A549 (cell line): ENCODE results near the gene DBX2. TPM values are rescaled to one million over a fixed set of nuclear protein-coding genes. Genes with fewer than 3 reads are reported as not detected.

Experiments
- ATAC-seq, 2 experiments: fragments of 200-7000 bp in 1 of 2; fragments of >200 bp in 1 of 2; cut with Nextera tagmentation in 1 of 2; cut with Tn5 transposase in 1 of 2; 3 replicates each; pipeline versions ENCODE4 v1.8.0 to v1.9.1; 2018 to 2020; ENCODE audit warnings: mild to moderate bottlenecking in 1 of 2, moderate library complexity in 1 of 2
- CTCF ChIA-PET: fragments of 300-600 bp; sonication (Branson Sonifier 250); formaldehyde crosslinking; extraction: SDS; loops from one replicate; lab custom pipeline; 2021; ENCODE audit warnings: antibody characterized with exemption, inconsistent platforms; lab: Yijun Ruan, JAX
- POLR2A ChIA-PET: fragments of 350-600 bp; formaldehyde crosslinking; extraction: SDS; loops from one replicate; lab custom pipeline; 2021; ENCODE audit warnings: antibody characterized with exemption, inconsistent platforms; lab: Yijun Ruan, JAX
- DNase-seq, 2 experiments: peaks; one replicate each; pipeline versions ENCODE4 v3.0.0 to v3.0.0-alpha.2; 2011 to 2016; ENCODE audit warnings: low read depth in 1 of 2, low spot score in 1 of 2
- FAIRE-seq: peaks from 2 replicates; lab custom pipeline; 2011; peaks lifted over from hg19 to GRCh38; lab: Jason Lieb, UNC
- H3K27ac ChIP-seq, 2 experiments: fragments of >200 bp; sonication (Bioruptor Twin); formaldehyde crosslinking; 3 replicates each; pipeline ENCODE4 v1.5.1; 2016 to 2017
- H3K4me1 ChIP-seq: fragments of >200 bp; sonication (Bioruptor Twin); formaldehyde crosslinking; 3 replicates; pipeline ENCODE4 v1.6.1; 2016
- H3K4me2 ChIP-seq: fragments of >200 bp; sonication (Bioruptor Twin); formaldehyde crosslinking; 3 replicates; pipeline ENCODE4 v1.6.1; 2016
- H3K4me3 ChIP-seq: fragments of >200 bp; sonication (Bioruptor Twin); formaldehyde crosslinking; 3 replicates; pipeline ENCODE4 v1.5.1; 2016
- H3K9me3 ChIP-seq: fragments of >200 bp; sonication (Bioruptor Twin); formaldehyde crosslinking; 3 replicates; pipeline ENCODE4 v1.6.1; 2016
- EHF ChIP-seq: fragments of 250-450 bp; sonication (Bioruptor Pico); IDR thresholded peaks from 2 replicates; pipeline ENCODE4 v1.5.0; 2020; ENCODE audit warnings: mild to moderate bottlenecking
- HEYL ChIP-seq: fragments of 250-450 bp; sonication (Bioruptor Pico); IDR thresholded peaks from 2 replicates; pipeline ENCODE4 v1.8.0; 2021; ENCODE audit warnings: mild to moderate bottlenecking, moderate library complexity
- KDM5A ChIP-seq: fragments of 200-600 bp; sonication (generic); IDR thresholded peaks from 2 replicates; pipeline ENCODE4 v1.6.1; 2016; ENCODE audit warnings: antibody characterized with exemption, mild to moderate bottlenecking
- POLR2A ChIP-seq: IDR thresholded peaks from 2 replicates; pipeline ENCODE4 v1.6.1; 2012; ENCODE audit warnings: mild to moderate bottlenecking, low read length
- POLR2AphosphoS2 ChIP-seq: conservative IDR thresholded peaks from 2 replicates; pipeline ENCODE4 v1.6.1; 2012; ENCODE audit warnings: low read length, improper control_type of control experiment, inconsistent platforms
- RCOR1 ChIP-seq: fragments of 150-350 bp; IDR thresholded peaks from 2 replicates; pipeline ENCODE4 v1.6.1; 2014; ENCODE audit warnings: antibody characterized with exemption, low read length, low read depth
- RNF2 ChIP-seq: fragments of 200-600 bp; sonication (generic); IDR thresholded peaks from 2 replicates; pipeline ENCODE4 v1.6.1; 2016; ENCODE audit warnings: low read depth, mild to moderate bottlenecking, antibody characterized with exemption, moderate library complexity, borderline replicate concordance
- SREBF2 ChIP-seq: fragments of 450-650 bp; IDR thresholded peaks from 2 replicates; pipeline ENCODE4 v1.6.1; 2014; ENCODE audit warnings: mild to moderate bottlenecking, moderate library complexity
- TFCP2L1 ChIP-seq: fragments of 250-450 bp; sonication (Bioruptor Pico); IDR thresholded peaks from 2 replicates; pipeline ENCODE4 v1.5.0; 2021; ENCODE audit warnings: mild to moderate bottlenecking
- ZFP36 ChIP-seq: fragments of 450-650 bp; IDR thresholded peaks from 2 replicates; pipeline ENCODE4 v1.6.1; 2014; ENCODE audit warnings: borderline replicate concordance; ENCODE audit not compliant: partially characterized antibody
- ZNF302 ChIP-seq: fragments of 250-450 bp; sonication (Bioruptor Pico); IDR thresholded peaks from 2 replicates; pipeline ENCODE4 v1.9.0; 2021; ENCODE audit warnings: inconsistent platforms, mild to moderate bottlenecking, moderate library complexity
- WGBS: methylation state at CpG from one replicate; pipeline ENCODE4 v1.1.6; 2017; ENCODE audit errors: missing lambda C conversion rate; 5-methylcytosine and 5-hydroxymethylcytosine counted together
- polyA plus RNA-seq, 4 experiments: library from polyadenylated mRNA; depleted of rRNA in 3 of 4; stranded (reverse); fragments of >200 nt; fragmentation: RNase III in 1 of 4; extraction: RNeasy Plus Mini Kit Qiagen cat#74134 plus additional on column Dnase treatment in 1 of 4; gene quantifications; 2 replicates in 3 of 4; 3 replicates in 1 of 4; pipeline ENCODE4 v1.2.3, GENCODE V29; 2011 to 2017
- TF ChIP-seq, protein P1 (sequence below): fragments of 200-600 bp; sonication (generic); IDR thresholded peaks from 2 replicates; pipeline ENCODE4 v1.6.1; 2016; ENCODE audit warnings: antibody characterized with exemption, mild to moderate bottlenecking, moderate library complexity
- TF ChIP-seq, protein P2 (sequence below): fragments of 450-650 bp; IDR thresholded peaks from 2 replicates; pipeline ENCODE4 v1.6.1; 2014; ENCODE audit warnings: antibody characterized with exemption
- TF ChIP-seq, protein P3 (sequence below): fragments of >200 bp; sonication (Bioruptor Twin); formaldehyde crosslinking; IDR thresholded peaks from 3 replicates; pipeline ENCODE4 v1.5.1; 2016
- TF ChIP-seq, protein P4 (sequence below): fragments of 150-350 bp; IDR thresholded peaks from 2 replicates; pipeline ENCODE4 v1.6.1; 2014; ENCODE audit warnings: low read depth, mild to moderate bottlenecking, low read length

Gene DBX2
- polyA plus RNA-seq, 2 of the 4 experiments (the other 2 are of a cell fraction): not detected

DNA sequence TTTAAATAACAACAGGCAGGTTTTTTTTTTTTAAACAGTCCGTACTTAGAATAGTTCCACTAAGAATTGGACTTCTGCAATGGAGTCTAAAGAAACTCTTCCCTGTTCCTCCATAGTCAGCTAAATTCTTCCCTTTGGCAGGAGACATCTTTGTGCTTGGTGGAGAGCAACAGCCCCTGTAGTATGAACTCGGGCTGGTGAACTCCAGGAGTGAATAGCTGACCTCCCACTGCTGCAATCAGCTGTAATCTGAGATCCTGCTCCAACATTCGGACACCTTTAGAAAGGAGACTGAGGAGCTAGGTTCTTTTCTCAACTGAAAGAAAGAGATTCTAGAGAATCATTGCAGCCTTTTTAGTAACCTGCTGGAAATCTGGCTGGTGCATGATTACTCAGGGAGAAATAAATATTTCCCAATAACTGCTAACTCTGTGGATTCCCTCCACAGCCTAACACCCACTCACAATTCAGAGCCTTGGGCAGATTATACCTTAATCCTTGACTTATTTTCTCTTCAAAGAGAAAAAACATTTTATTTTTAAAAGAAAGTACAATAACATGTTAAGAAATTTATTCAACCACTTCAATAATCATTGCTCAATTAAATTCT, 25.6 kb upstream of the DBX2 start:
- no peak for FAIRE-seq
- ATAC-seq: no peak
- no peak overlapping the region for H3K4me3 ChIP-seq
- ChIA-PET POLR2A (no interaction called here), CTCF (no interaction called here)
- no peak for TF ChIP-seq TFCP2L1 (CRISPR knock-in tag)
- TF ChIP-seq, protein P1, sequence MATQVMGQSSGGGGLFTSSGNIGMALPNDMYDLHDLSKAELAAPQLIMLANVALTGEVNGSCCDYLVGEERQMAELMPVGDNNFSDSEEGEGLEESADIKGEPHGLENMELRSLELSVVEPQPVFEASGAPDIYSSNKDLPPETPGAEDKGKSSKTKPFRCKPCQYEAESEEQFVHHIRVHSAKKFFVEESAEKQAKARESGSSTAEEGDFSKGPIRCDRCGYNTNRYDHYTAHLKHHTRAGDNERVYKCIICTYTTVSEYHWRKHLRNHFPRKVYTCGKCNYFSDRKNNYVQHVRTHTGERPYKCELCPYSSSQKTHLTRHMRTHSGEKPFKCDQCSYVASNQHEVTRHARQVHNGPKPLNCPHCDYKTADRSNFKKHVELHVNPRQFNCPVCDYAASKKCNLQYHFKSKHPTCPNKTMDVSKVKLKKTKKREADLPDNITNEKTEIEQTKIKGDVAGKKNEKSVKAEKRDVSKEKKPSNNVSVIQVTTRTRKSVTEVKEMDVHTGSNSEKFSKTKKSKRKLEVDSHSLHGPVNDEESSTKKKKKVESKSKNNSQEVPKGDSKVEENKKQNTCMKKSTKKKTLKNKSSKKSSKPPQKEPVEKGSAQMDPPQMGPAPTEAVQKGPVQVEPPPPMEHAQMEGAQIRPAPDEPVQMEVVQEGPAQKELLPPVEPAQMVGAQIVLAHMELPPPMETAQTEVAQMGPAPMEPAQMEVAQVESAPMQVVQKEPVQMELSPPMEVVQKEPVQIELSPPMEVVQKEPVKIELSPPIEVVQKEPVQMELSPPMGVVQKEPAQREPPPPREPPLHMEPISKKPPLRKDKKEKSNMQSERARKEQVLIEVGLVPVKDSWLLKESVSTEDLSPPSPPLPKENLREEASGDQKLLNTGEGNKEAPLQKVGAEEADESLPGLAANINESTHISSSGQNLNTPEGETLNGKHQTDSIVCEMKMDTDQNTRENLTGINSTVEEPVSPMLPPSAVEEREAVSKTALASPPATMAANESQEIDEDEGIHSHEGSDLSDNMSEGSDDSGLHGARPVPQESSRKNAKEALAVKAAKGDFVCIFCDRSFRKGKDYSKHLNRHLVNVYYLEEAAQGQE: no peak
- WGBS: 2% methylated on average over 3 of the region's 3 CpGs
- DNase-seq: no peak
- H3K9me3 ChIP-seq: no peaks in the 10 kb centered on the region
- no peak overlapping the region for H3K27ac ChIP-seq
- H3K4me1 ChIP-seq: no peaks in the 10 kb centered on the region
- H3K4me2 ChIP-seq: no peak overlapping the region

DNA sequence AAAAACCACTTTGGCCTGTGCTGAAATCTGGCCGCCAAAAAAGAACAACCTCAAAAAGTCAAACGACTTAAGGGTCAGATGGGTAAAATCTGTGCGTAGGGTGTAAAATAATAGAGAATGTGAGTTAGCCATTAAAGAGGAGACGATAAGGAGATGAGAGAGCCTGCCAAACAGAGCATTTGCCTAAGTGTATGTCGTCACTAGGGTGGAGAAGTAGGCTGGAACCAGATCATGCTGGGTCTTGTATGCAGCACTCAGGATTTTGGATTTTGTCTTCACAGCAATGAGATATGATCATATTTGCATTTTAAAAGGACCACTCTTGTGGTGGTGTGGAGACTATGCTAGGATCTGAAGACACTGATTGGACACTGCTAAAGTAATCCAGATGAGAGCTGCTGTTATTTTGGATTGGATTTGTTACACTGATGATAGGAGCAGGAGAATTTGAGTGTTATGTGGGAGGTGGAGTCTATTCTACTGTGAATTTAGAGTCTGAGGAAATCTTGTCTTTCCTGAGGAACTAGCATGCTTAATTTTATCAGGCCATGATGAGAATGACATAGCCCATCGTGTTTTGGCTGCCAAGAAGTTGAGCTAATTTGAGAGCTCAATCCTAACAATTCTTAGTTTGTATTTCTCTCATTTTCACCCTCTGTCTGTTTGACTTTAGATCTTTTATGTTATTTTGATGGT, 24.8 kb upstream of the DBX2 start:
- no peak for DNase-seq
- TF ChIP-seq RCOR1: no peak
- TF ChIP-seq KDM5A: no peak
- no peak for TF ChIP-seq ZFP36
- TF ChIP-seq, protein P2, sequence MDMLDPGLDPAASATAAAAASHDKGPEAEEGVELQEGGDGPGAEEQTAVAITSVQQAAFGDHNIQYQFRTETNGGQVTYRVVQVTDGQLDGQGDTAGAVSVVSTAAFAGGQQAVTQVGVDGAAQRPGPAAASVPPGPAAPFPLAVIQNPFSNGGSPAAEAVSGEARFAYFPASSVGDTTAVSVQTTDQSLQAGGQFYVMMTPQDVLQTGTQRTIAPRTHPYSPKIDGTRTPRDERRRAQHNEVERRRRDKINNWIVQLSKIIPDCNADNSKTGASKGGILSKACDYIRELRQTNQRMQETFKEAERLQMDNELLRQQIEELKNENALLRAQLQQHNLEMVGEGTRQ: no peak
- no peak for TF ChIP-seq RNF2
- no peak for TF ChIP-seq EHF (CRISPR knock-in tag)
- no peak for TF ChIP-seq POLR2AphosphoS2
- TF ChIP-seq TFCP2L1 (CRISPR knock-in tag): no peak
- TF ChIP-seq, protein P1: no peak
- TF ChIP-seq ZNF302 (CRISPR knock-in tag): no peak
- no peak for TF ChIP-seq HEYL
- TF ChIP-seq, protein P3, sequence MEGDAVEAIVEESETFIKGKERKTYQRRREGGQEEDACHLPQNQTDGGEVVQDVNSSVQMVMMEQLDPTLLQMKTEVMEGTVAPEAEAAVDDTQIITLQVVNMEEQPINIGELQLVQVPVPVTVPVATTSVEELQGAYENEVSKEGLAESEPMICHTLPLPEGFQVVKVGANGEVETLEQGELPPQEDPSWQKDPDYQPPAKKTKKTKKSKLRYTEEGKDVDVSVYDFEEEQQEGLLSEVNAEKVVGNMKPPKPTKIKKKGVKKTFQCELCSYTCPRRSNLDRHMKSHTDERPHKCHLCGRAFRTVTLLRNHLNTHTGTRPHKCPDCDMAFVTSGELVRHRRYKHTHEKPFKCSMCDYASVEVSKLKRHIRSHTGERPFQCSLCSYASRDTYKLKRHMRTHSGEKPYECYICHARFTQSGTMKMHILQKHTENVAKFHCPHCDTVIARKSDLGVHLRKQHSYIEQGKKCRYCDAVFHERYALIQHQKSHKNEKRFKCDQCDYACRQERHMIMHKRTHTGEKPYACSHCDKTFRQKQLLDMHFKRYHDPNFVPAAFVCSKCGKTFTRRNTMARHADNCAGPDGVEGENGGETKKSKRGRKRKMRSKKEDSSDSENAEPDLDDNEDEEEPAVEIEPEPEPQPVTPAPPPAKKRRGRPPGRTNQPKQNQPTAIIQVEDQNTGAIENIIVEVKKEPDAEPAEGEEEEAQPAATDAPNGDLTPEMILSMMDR: no peak
- TF ChIP-seq POLR2A: no peak
- TF ChIP-seq SREBF2: no peak
- TF ChIP-seq, protein P4, sequence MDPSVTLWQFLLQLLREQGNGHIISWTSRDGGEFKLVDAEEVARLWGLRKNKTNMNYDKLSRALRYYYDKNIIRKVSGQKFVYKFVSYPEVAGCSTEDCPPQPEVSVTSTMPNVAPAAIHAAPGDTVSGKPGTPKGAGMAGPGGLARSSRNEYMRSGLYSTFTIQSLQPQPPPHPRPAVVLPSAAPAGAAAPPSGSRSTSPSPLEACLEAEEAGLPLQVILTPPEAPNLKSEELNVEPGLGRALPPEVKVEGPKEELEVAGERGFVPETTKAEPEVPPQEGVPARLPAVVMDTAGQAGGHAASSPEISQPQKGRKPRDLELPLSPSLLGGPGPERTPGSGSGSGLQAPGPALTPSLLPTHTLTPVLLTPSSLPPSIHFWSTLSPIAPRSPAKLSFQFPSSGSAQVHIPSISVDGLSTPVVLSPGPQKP: no peak
- 35% methylated on average over 6 of the region's 6 CpGs for WGBS
- ChIA-PET POLR2A (no interaction called here), CTCF (no interaction called here)
- Histone ChIP-seq H3K4me2 (no peak overlapping the region), H3K4me3 (no peak overlapping the region), H3K4me1 (no peaks in the 10 kb centered on the region), H3K9me3 (no peaks in the 10 kb centered on the region), H3K27ac (no peak overlapping the region)
- no peak for FAIRE-seq
- ATAC-seq: no peak
